VCaP (cell line): Measurements from ENCODE around the gene SNX3.

Experiments used
- H3K27ac ChIP-seq: fragments of 450-650 bp; 2 replicates; pipeline ENCODE4 v1.5.1; 2017
- TF ChIP-seq, protein P1 (sequence below): fragments of 450-650 bp; conservative IDR thresholded peaks from 2 replicates; pipeline ENCODE4 v1.5.1; 2017; ENCODE audit warnings: mild to moderate bottlenecking, moderate library complexity

Gene SNX3

DNA sequence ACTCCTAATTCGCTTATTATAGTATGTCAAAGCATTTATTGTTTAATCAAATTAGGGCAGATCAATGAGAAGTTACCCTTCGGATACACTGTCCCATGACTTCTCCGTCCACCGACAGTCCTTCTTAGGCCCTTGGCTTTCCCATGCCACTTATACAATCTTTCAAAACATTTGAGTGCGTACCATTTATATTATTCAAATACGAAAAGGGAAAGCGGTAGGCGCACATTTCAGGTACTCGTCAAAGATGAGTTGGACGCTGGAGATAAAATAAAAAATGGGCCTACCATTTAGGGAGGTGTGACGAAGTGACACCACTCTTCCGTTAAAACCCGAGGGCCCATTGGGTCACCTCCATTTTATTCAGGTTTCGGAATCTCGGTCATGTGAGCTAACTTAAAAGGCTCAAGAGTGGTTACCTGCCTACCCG is 33.5 kb upstream of the SNX3 start:
- H3K27ac ChIP-seq = peak overlapping the region; percentile 95
- TF ChIP-seq, protein P1, sequence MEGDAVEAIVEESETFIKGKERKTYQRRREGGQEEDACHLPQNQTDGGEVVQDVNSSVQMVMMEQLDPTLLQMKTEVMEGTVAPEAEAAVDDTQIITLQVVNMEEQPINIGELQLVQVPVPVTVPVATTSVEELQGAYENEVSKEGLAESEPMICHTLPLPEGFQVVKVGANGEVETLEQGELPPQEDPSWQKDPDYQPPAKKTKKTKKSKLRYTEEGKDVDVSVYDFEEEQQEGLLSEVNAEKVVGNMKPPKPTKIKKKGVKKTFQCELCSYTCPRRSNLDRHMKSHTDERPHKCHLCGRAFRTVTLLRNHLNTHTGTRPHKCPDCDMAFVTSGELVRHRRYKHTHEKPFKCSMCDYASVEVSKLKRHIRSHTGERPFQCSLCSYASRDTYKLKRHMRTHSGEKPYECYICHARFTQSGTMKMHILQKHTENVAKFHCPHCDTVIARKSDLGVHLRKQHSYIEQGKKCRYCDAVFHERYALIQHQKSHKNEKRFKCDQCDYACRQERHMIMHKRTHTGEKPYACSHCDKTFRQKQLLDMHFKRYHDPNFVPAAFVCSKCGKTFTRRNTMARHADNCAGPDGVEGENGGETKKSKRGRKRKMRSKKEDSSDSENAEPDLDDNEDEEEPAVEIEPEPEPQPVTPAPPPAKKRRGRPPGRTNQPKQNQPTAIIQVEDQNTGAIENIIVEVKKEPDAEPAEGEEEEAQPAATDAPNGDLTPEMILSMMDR = no peak

DNA sequence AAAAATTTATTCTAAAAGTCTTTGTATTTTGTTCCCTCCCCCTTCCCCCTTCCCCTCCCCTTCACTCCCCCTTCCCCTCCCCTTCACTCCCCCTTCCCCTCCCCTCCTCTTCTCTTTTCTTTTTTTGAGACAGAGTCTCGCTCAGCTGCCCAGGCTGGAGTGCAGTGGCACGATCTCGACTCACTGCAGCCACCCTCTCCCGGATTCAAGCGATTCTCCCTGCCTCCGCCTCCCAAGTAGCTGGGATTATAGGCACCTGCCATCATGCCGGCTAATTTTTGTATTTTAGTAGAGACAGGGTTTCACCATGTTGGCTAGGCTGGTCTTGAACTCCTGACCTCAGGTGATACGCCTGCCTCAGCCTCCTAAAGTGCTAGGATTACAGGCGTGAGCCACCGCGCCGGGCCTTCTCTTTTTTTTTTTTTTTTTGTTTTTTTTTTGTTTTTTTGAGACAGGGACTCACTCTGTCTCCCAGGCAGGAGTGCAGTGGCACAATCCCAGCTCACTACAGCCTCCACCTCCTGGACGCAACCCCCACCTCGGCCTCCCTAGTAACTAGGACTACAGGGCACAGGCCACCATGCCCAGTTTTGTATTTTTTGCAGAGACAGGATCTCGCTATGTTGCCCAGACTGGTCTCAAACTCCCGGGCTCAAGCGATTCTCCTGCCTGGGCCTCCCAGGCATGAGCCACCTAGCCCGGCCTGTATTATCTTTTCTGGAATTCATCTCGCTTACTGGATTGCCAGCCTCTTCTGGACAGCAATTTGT is 32.9 kb upstream of the SNX3 start:
- TF ChIP-seq, protein P1 = no peak
- H3K27ac ChIP-seq = peak overlapping the region; percentile 95

GRCh38 chr6:108292561-108292960 is 31.7 kb upstream of the SNX3 start:
- H3K27ac ChIP-seq = peak overlapping the region; percentile 42

DNA sequence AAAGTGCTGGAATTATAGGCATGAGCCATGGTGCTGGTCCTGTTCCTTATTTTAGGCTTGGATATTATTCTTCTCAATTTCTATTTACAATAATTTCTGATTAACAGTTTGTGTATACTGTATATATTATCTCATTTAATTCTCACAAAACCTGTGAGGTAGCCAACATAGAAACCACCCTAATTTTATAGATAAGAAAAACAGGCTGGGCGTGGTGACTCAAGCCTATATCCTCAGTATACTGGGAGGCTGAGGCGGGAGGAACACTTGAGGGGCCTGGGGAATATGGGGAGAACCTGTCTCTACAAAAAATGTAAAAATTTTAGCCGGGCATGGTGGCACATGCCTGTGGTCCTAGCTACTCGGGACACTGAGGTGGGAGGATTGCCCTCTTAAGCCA is 30.3 kb upstream of the SNX3 start:
- no peak overlapping the region for H3K27ac ChIP-seq
- TF ChIP-seq, protein P1 = no peak

GRCh38 chr6:108288742-108289141 is 27.9 kb upstream of the SNX3 start:
- TF ChIP-seq, protein P1 = no peak
- no peak overlapping the region for H3K27ac ChIP-seq

- TF ChIP-seq, protein P1 = no peak
- no peak overlapping the region for H3K27ac ChIP-seq
These were observed 26.5 kb upstream of the SNX3 start for GRCh38 chr6:108287373-108287772.

GRCh38 chr6:108286366-108286765 is 25.5 kb upstream of the SNX3 start:
- TF ChIP-seq, protein P1 = no peak
- no peak overlapping the region for H3K27ac ChIP-seq

DNA sequence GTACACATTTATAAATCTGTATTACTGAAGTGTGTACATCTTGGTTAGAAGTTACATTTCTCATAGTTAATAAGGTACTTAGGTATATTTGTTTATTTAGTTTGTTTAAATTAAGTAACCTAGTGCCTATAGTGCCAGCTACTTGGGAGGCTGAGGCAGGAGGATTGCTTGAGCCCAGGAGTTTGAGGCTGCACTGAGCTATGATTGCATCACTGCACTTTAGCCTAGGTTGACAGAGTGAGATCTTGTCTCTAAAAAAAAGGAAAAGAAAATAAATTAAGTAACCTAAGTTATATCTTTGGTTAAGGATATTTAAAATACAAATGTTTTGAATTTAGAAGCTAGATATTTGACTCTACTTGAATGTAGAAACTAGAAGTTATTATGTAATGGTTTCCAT is 24.5 kb upstream of the SNX3 start:
- TF ChIP-seq, protein P1 = no peak
- no peak overlapping the region for H3K27ac ChIP-seq
